Endothelial cell of umbilical vein (primary cell): ENCODE data around the gene AMMECR1. TPM values are rescaled to one million over a fixed set of nuclear protein-coding genes. Genes with fewer than 3 reads are reported as not detected.
A peak's percentile ranks its signal among the peaks of the same experiment; 100 is the strongest.

Experiments
- BruUV-seq: library from RNA; stranded (reverse); fragments of 400-500 nt; replicated peaks from 2 replicates; lab custom pipeline; 2021; lab: Mats Ljungman, UMichigan
- CTCF ChIA-PET: fragments of 300-600, 350-600 bp; sonication (Branson Sonifier 250); formaldehyde crosslinking; loops from one replicate; lab custom pipeline; 2021; ENCODE audit warnings: antibody characterized with exemption, inconsistent platforms; lab: Charles Lee
- POLR2A ChIA-PET: fragments of 300-600, 350-600 bp; sonication (Branson Sonifier 250); formaldehyde crosslinking; loops from one replicate; lab custom pipeline; 2021; ENCODE audit warnings: antibody characterized with exemption, inconsistent platforms; lab: Charles Lee
- DNase-seq: peaks from one replicate; pipeline ENCODE4 v3.0.0-alpha.2; 2011; ENCODE audit warnings: low read depth, low spot score
- FAIRE-seq: peaks from 2 replicates; lab custom pipeline; 2011; peaks lifted over from hg19 to GRCh38; lab: Jason Lieb, UNC
- H2AFZ ChIP-seq: 2 replicates; pipeline ENCODE4 v1.6.0; 2012; ENCODE audit warnings: low read depth, low read length, control low read depth, inconsistent platforms
- H3K27ac ChIP-seq: 2 replicates; pipeline ENCODE4 v1.5.1; 2011; ENCODE audit warnings: low read depth, mild to moderate bottlenecking, control low read depth, low read length, moderate library complexity; ENCODE audit not compliant: insufficient read depth
- H3K27me3 ChIP-seq, 2 experiments: 2 replicates each; pipeline versions ENCODE4 v1.6.0 to v1.6.1; 2011; ENCODE audit warnings: low read length in 2 of 2, mixed read lengths in 1 of 2; ENCODE audit not compliant: control insufficient read depth in 2 of 2, insufficient read depth in 2 of 2
- H3K36me3 ChIP-seq, 2 experiments: 2 replicates in 1 of 2; 3 replicates in 1 of 2; pipeline ENCODE4 v1.5.1; 2011; ENCODE audit warnings: low read length in 2 of 2, mild to moderate bottlenecking in 1 of 2, moderate library complexity in 1 of 2; ENCODE audit not compliant: control insufficient read depth in 2 of 2, insufficient read depth in 2 of 2; ENCODE audit errors: extremely low read depth in 1 of 2
- H3K4me1 ChIP-seq: 3 replicates; pipeline ENCODE4 v1.5.1; 2011; ENCODE audit warnings: mild to moderate bottlenecking, low read length; ENCODE audit not compliant: control insufficient read depth, insufficient read depth; ENCODE audit errors: extremely low read depth
- H3K4me2 ChIP-seq: 2 replicates; pipeline ENCODE4 v1.6.1; 2011; ENCODE audit warnings: low read length, control low read depth, mixed read lengths; ENCODE audit not compliant: insufficient read depth
- H3K4me3 ChIP-seq, 3 experiments: fragments of 200-600 bp in 1 of 3; sonication (generic), shearing (Covaris generic) in 1 of 3; replicated peaks in 1 of 3; 2 replicates each; pipeline ENCODE4 v1.5.1; 2011 to 2016; ENCODE audit warnings: control low read depth in 3 of 3, low read length in 3 of 3, mild to moderate bottlenecking in 2 of 3, inconsistent platforms in 1 of 3, low read depth in 1 of 3, moderate library complexity in 1 of 3; ENCODE audit not compliant: insufficient read depth in 1 of 3
- H3K79me2 ChIP-seq: 2 replicates; pipeline ENCODE4 v1.6.0; 2012; ENCODE audit warnings: low read length, inconsistent platforms; ENCODE audit not compliant: control insufficient read depth, insufficient read depth
- H3K9ac ChIP-seq: replicated peaks from 2 replicates; pipeline ENCODE3; 2011; ENCODE audit warnings: low read length, control low read depth; ENCODE audit not compliant: insufficient read depth; ENCODE audit errors: extremely low read depth
- H3K9me1 ChIP-seq: replicated peaks from 3 replicates; pipeline ENCODE4 v1.6.0; 2011; ENCODE audit warnings: mild to moderate bottlenecking, low read length; ENCODE audit not compliant: control insufficient read depth, insufficient read depth; ENCODE audit errors: extremely low read depth
- H3K9me3 ChIP-seq: replicated peaks from 2 replicates; pipeline ENCODE4 v1.5.1; 2012; ENCODE audit warnings: low read length, inconsistent platforms; ENCODE audit not compliant: control insufficient read depth, insufficient read depth
- H4K20me1 ChIP-seq: replicated peaks from 2 replicates; pipeline ENCODE3; 2011; ENCODE audit warnings: mild to moderate bottlenecking, low read length; ENCODE audit not compliant: control insufficient read depth, insufficient read depth; ENCODE audit errors: extremely low read depth
- EZH2 ChIP-seq: IDR thresholded peaks from 2 replicates; pipeline ENCODE4 v1.6.1; 2012; ENCODE audit warnings: borderline replicate concordance, low read depth, mild to moderate bottlenecking, moderate library complexity, low read length, inconsistent platforms; ENCODE audit not compliant: severe bottlenecking
- FOS ChIP-seq: IDR thresholded peaks from 2 replicates; pipeline ENCODE4 v1.6.1; 2011; ENCODE audit warnings: mild to moderate bottlenecking, low read length, moderate library complexity, borderline replicate concordance; ENCODE audit not compliant: insufficient read depth
- GATA2 ChIP-seq: IDR thresholded peaks from 2 replicates; pipeline ENCODE4 v1.7.0; 2011; ENCODE audit warnings: low read depth, mild to moderate bottlenecking, moderate library complexity, mixed read lengths, low read length; ENCODE audit not compliant: insufficient read length, insufficient read depth
- JUN ChIP-seq: IDR thresholded peaks from 2 replicates; pipeline ENCODE4 v1.6.1; 2011; ENCODE audit warnings: borderline replicate concordance, low read depth; ENCODE audit not compliant: insufficient read length, insufficient read depth
- MYC ChIP-seq: IDR thresholded peaks from one replicate; pipeline ENCODE4 v1.6.1; 2011; ENCODE audit warnings: mild to moderate bottlenecking, low read depth, low read length
- POLR2A ChIP-seq: IDR thresholded peaks from 2 replicates; pipeline ENCODE4 v1.6.1; 2012; ENCODE audit warnings: low read depth, mild to moderate bottlenecking, control low read depth, low read length
- POLR2AphosphoS5 ChIP-seq: IDR thresholded peaks from 2 replicates; pipeline ENCODE4 v1.6.1; 2012; ENCODE audit warnings: low read depth, mild to moderate bottlenecking, control low read depth, low read length, moderate library complexity; ENCODE audit not compliant: insufficient read depth
- dilution Hi-C: fragments of 300-500 bp; cut with MboI; formaldehyde crosslinking; loops from one replicate; pipeline ENCODE4 v1.15.0; 2019; ENCODE audit warnings: low sequenced_read_pairs; ENCODE audit not compliant: extremely low pct_ligation_motif_present
- intact Hi-C: fragments of 100-400 bp; cut with micrococcal nuclease; formaldehyde crosslinking; loops from one replicate; pipeline ENCODE4 v1.10.0; 2022
- polyA plus RNA-seq, 4 experiments: library from polyadenylated mRNA; depleted of rRNA in 3 of 4; stranded (reverse) in 3 of 4; unstranded in 1 of 4; fragments of >200 nt; gene quantifications; 2 replicates each; pipeline versions ENCODE4 v1.2.1 to v1.2.3, GENCODE V29; 2011 to 2012; ENCODE audit warnings: missing spikeins in 1 of 4
- total RNA-seq: library from RNA; stranded (reverse); gene quantifications from 2 replicates; pipeline ENCODE4 v1.2.3, GENCODE V29; 2021
- TF ChIP-seq, protein P1 (sequence below), 2 donors: IDR thresholded peaks; 1 replicate in 1 of 2; 2 replicates in 1 of 2; pipeline ENCODE4 v1.5.1; 2011; ENCODE audit warnings: low read length in 2 of 2, mild to moderate bottlenecking in 2 of 2, moderate library complexity in 2 of 2, control low read depth in 1 of 2, inconsistent platforms in 1 of 2, low read depth in 1 of 2; ENCODE audit not compliant: insufficient read depth in 1 of 2; ENCODE audit errors: extremely low read depth in 1 of 2
- TF ChIP-seq, protein P2 (sequence below): IDR thresholded peaks from 2 replicates; pipeline ENCODE4 v1.6.1; 2011; ENCODE audit not compliant: insufficient read depth, insufficient read length

Gene AMMECR1
- total and polyA plus RNA-seq, 2 donors (not counting 3 experiments of a cell fraction or from before 2014, with no cell fraction given) = 3.6 to 6.9 TPM

DNA sequence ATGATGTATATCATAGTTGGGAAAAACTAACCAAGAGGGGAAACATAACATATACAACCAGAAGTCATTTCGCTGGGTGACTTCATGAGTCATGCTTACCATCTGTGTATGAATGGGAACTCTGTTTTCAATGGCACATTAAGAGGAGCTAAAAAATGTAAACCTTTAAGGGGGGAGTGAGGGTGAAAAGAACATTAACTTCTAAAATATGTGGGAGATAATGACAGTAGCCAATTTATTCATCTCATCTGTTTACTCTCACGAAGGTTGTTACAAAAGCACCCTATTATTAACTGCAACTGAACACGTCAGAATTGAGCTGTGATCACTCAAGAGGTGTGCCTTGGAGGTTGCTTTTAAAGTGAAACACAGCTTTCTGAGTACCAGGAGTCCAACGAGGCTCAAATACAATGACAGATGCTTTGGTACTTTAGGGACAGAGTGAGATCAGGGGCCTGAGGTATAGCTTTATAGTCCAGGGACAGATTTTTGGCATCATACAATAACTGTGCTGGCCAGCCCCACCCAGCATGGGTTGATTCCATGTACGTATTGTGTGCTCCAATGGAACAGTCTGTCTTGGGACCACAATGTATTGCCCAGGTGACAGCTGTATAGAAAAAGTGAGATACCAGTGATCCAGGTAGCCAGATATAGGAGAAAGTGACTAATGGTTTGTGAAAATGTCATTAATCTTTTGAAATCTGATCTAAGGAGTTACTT lies 107.3 kb downstream of the AMMECR1 start:
- peak; percentile 79 for FAIRE-seq
- H3K9ac ChIP-seq = no peak overlapping the region
- no TSS peak for BruUV-seq
- no peaks in the 10 kb centered on the region for H4K20me1 ChIP-seq
- DNase-seq = peak; percentile 72
- no peaks in the 10 kb centered on the region for H3K79me2 ChIP-seq
- no peaks in the 10 kb centered on the region for H3K9me1 ChIP-seq
- ChIA-PET CTCF (interaction anchor here (0.7 to 2.4 kb wide), 9 partner anchors 9 to 201 kb away, joined by 3 to 11 read pairs (median 5); no protein-coding TSS in a partner anchor), POLR2A (no interaction called here)
- H3K9me3 ChIP-seq = no peaks in the 10 kb centered on the region
- peak overlapping the region; percentile 55 for H3K4me2 ChIP-seq
- peak overlapping the region; percentile 41 for H3K27ac ChIP-seq
- H3K4me1 ChIP-seq = peaks cover 11% of the 10 kb centered on the region
- dilution Hi-C loops = no loop called here
- H3K4me3 ChIP-seq = no peak overlapping the region
- TF ChIP-seq, protein P1, sequence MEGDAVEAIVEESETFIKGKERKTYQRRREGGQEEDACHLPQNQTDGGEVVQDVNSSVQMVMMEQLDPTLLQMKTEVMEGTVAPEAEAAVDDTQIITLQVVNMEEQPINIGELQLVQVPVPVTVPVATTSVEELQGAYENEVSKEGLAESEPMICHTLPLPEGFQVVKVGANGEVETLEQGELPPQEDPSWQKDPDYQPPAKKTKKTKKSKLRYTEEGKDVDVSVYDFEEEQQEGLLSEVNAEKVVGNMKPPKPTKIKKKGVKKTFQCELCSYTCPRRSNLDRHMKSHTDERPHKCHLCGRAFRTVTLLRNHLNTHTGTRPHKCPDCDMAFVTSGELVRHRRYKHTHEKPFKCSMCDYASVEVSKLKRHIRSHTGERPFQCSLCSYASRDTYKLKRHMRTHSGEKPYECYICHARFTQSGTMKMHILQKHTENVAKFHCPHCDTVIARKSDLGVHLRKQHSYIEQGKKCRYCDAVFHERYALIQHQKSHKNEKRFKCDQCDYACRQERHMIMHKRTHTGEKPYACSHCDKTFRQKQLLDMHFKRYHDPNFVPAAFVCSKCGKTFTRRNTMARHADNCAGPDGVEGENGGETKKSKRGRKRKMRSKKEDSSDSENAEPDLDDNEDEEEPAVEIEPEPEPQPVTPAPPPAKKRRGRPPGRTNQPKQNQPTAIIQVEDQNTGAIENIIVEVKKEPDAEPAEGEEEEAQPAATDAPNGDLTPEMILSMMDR (IDR thresholded peaks at IDR 0.05; ENCODE audit: extremely low read depth in 1 of 2, insufficient read depth in 1 of 2, low read depth in 1 of 2, low read length in 2 of 2) = no peak
- TF ChIP-seq POLR2A (no peak), JUN (peak; percentile 29), FOS (peak; percentile 60)
- no peak overlapping the region for H2AFZ ChIP-seq
- no peaks in the 10 kb centered on the region for H3K27me3 ChIP-seq
- H3K36me3 ChIP-seq = no peaks in the 10 kb centered on the region
- intact Hi-C loops = loop anchor here (5.0 kb wide), 1 partner anchor 107 kb away; the partner anchor contains the start of gene AMMECR1

DNA sequence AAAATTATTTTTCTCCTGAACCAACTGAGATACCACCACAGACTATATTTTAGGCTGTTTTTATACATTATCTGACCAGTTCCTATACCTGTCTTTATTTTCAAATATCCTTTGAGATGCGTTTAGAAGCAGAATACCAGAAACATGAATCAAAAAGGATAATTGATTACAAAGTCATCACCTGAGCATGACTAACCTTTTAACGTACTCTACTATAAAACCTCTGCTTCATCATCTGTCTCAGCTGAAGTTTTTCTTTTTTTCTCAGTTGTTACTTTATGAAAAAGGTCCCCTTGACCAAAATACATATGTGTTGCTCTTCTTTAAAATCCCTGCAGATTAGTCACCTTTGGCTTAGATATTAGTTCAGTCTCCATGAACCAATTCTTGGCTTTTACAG lies 109.8 kb downstream of the AMMECR1 start:
- FAIRE-seq (no peak), DNase-seq (no peak)
- no TSS peak for BruUV-seq
- no peak for TF ChIP-seq JUN
- TF ChIP-seq EZH2 = no peak
- TF ChIP-seq GATA2 = no peak
- no peak for TF ChIP-seq FOS
- TF ChIP-seq, protein P2, sequence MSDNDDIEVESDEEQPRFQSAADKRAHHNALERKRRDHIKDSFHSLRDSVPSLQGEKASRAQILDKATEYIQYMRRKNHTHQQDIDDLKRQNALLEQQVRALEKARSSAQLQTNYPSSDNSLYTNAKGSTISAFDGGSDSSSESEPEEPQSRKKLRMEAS = no peak
- TF ChIP-seq POLR2A = no peak
- TF ChIP-seq MYC = no peak
- no peak for TF ChIP-seq POLR2AphosphoS5
- TF ChIP-seq, protein P1 (IDR thresholded peaks at IDR 0.05; ENCODE audit: extremely low read depth in 1 of 2, insufficient read depth in 1 of 2, low read depth in 1 of 2, low read length in 2 of 2) = no peak
- dilution Hi-C loops (no loop called here), intact Hi-C loops (no loop called here)
- no peaks in the 10 kb centered on the region for H3K27me3 ChIP-seq
- no peak overlapping the region for H3K9ac ChIP-seq
- H3K27ac ChIP-seq = no peak overlapping the region
- H3K4me3 ChIP-seq = no peak overlapping the region
- H2AFZ ChIP-seq = no peak overlapping the region
- POLR2A ChIA-PET = no interaction called here
- H3K9me1 ChIP-seq = no peaks in the 10 kb centered on the region
- H3K36me3 ChIP-seq = no peaks in the 10 kb centered on the region
- no peaks in the 10 kb centered on the region for H3K9me3 ChIP-seq
- no peaks in the 10 kb centered on the region for H3K79me2 ChIP-seq
- H3K4me1 ChIP-seq = peaks cover 11% of the 10 kb centered on the region
- H4K20me1 ChIP-seq = no peaks in the 10 kb centered on the region
- H3K4me2 ChIP-seq = no peak overlapping the region
- CTCF ChIA-PET = interaction anchor here (0.9 kb wide), 1 partner anchor 40 kb away, joined by 3 read pairs; no protein-coding TSS in a partner anchor
